Measurements from ENCODE around the gene SPACDR.

SPACDR gene

DNA sequence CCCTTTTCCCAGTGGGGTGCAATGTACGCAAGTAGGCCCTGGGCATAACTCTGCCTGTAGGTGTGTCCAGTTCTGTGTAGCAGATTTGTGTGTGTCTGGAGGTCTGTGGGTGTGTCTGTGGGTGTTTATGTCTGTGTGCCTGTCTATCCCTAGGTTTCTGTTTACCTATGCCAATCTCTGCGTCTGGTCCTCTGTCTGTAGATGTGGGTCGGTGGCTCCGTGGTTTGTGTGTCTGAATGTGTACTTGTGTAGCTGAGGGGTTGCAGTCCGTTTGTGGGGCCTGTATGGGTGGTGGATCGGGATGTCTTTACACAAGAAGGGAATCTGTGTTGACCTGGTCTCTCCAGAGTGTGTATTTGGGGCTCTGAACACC lies 20.6 kb upstream of the SPACDR start:
- DNase-seq = no peak

DNA sequence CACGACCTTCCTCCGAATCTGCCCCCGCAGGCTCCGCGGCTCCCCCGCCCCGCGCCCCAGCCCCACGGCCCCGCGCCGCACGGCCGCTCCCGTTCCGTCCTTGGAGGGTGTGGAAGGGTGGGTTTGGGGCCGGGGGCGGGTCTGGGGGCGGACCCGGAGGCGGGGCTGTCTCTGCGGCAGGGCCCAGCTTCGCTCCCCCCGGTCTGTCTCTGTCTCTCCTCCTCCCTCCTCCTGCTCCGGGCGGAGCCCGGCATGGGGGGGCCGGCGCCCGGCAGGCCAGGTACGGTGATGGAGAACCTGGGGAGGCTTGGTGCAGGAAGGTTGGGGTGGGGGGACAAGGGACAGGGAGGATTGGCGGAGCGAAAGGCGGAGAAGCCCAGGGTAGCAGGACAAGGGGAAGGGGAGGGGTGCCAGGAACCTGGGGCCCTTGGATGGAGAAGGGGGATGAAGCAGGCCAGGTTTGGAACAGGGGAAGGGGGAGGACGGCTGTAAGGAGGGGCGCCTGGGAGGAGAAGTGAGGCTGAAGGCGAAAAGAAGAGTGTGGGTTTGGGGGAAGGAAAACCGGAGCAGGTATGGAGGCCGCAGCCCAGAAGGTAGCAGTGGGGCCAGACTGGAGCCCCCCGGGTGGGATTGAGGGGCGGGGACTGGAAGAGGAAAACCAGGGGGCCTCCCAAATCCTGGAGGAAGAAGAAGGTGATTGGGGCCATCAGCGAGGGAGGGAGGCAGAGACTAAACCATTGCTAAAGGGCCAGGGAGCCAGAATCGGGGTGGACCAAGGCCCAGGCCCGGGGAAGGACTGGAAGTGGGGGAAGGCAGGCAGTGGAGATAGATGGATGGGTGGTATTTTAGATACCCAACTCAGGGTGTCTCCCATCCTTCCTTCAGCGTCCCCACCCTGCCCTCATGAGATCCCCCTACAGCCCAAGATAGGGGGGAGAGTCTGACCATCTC lies 19.9 kb upstream of the SPACDR start, which contains the start of gene NYAP1:
Gene NYAP1, plus strand, starts transcription at position 206 of the 951 bp plus-strand sequence. CDS start 1,385 bp downstream, outside the sequence.
- DNase-seq = peak; percentile 5 to 41

DNA sequence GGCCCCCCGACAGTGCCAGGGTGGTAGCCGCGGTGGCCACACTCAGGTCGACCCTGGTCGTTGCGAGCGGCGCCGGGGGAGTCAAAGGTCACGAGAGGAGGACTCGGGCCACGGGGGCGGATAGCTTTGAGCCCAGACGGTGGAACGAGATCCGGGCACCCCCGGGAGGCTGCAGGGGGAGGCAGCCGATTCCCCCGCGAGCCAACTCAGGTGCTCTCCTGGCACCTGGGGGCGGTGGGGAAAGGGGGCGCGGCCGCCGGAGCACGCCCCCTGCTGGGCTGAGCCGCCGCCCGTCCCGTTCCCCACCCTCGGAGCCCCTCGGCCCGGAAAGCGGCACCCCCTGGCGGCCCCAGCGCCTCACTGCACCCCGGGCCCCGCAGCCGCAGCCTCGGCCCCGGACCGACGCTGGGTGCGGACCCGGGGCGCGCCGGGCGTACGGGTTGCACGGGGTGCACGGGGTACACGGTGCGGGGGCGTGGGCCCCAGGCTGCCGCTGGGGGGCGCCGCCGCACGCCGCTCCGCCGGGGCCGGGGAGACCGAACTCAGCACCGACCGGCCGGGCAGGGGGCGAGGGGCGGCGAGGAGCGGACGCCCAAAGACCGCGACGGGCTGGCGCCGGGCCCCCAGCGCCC lies 19.1 kb upstream of the SPACDR start:
- DNase-seq = no peak

DNA sequence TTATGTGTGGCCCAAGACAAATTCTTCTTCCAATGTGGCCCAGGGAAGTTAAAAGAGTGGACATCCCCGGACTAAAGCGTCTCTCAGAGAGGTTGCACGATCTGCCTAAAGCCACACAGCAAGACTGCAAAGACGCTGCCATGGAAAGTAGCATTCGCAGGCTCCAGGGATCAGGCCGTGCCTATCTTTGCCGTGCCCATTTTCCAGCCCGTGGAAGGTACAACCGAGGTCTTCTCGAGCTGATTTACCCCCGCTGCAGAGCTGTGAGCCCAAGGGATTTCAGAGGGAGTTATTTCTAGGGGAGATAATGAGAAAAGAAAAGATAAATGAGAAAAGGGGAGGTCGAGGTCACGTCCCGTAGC lies 18.6 kb upstream of the SPACDR start:
- no peak for DNase-seq

DNA sequence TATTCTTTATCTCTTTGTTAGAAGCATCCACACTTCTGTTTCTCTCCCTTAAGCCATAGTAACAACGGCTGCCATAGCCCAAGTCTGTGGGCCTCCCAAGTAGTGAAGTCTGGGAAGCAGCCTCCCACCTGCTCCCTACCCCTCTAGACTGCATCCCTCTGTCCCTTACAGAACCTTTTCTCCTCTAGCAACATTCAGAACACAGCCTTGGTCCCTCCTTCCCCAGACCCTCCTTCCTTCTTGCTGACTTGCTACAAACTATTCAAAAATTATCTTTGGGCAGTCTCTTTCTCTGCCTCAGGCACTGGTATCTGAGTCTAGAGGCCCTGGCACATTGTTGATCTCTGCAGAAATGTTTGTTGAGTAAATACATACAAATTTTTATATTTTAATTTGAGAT lies 17.4 kb upstream of the SPACDR start:
- no peak for DNase-seq

DNA sequence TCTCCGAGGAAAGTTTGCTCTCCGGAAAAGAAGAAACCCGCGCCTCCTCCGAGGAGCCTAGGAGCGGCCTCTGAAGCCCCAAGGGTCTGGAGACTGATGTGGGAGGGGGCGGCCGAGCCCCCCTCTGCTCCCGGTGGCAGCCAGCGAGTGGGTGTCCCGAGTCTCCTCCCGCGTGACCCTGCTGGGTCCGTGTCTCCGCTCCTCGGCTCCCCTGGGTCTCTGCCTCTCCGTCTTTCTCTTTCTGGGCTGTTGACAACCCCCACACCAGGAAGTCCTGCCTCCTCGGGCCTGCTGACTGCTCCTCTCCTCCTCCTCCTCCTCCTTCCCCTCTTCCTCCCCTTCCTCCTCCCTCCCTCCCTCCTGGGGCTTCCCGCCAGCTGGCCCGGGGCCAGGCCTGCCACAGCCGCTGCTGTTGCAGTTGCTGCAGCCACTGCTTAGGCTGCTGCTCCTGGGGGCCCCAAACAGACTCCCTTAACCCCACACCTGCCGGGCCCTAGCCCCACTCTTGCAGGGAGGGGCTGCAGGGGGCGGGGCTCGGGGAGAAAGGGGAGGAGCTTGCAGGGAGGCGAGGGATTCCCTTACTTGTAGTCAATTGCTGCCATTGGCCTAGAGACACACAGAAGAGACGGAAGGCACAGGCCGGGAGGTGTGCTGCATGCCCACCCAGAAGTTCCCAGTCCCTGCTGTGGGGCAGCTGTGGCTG lies 15.0 kb upstream of the SPACDR start, which contains the start of gene TSC22D4:
Gene TSC22D4, minus strand, starts transcription at position 257 of the 703 bp plus-strand sequence. CDS start 1,176 bp downstream, outside the sequence.
- peak; percentile 49 to 78 for DNase-seq

DNA sequence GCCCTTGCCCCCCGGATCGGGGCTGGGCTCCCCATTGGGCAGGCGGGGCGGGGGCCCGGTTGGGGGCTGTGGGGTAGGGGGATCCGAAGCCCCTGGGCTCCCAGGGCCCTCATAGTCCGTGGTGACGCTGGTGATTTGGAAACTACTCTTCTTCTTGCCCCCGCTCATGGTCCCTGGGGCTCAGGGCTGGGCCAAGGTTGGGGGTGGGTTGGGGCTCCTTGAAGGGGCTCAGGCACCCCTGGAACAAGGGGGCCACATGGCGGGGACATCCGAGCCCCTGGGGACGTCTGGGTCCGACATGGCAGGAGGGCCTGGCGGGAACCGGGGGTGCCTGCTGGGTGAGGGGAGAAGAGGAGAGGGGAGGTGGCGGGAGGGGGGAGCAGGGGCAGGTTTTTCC lies 13.8 kb upstream of the SPACDR start:
- DNase-seq = no peak

DNA sequence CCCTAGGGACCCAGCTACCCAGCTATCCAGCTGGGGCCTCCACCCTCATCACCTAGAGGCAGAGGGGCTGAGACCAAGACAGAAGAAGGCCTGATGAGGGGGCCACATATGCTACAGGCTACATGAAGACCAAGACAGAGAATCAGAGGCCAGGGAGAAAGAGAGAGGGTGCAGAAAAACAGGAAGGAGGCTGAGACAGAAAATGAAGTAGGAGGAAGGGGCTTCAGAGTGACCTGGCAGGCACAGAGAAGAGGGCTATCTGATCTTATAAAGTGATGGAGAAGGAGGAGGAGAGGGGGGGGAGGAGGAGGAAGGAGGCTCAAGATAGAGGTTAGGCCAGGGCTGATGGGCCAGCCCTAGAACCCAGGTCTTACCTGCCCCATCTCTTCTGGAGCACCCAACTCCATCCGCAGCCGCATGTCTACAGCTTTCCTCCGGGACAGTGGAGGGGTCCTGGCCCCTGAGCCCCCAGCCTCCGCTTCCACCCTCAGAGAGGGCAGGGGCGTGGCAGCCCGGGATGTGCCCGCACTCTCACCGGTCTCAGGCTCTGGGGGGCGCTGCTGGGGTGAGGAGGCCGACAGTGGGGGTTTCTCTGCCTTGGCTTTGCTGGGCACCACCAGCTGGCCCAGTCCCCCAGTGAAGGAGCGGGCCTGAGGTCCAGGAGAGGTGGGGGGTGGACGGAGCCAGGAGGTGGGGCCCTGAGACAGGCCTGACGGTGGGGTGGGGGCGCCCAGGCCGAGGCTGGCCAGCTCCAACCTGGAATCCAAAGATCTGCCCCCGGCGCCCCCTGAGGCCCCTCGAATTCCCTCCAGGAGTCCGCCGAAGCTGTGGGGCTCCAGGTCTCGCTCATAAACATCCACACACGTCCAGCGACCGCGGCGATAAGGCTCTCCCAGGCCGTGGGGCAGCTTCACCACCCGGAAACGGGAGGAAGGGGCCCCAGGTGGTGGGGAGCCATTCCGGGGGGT lies 13.1 kb upstream of the SPACDR start:
- no peak for DNase-seq

DNA sequence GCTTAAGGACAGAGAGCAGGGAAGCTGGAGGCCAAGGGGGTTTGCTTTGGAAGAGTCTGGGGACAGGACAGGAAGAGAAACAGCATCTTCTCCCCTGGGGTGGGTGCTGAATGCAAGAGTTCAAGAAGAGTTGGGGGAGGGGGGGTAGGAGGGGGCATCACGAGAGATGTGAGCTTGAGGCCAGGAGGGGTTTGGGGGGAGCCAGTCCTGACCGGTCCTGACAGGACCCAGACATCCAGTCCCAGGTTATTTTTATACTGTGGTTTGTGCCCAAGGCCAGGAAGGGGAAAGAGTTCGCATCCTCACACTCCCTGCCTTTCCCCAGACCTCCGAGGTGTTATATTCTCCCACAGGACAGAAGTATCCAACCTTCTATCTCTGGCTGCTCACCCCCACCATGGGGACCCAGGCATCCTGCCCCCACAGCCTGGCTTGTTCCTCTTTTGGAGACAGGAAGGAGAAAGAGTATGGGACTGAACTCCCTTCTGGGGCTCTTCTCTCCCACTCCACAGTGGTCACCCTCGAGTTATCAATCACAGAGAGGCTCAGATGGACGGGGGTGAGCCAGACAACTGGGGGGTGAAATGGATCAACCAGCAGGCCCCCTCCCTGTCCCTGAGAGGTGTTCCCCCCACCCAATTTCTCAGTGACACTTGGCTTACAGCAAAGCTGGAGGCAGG lies 12.2 kb upstream of the SPACDR start:
- DNase-seq = no peak

DNA sequence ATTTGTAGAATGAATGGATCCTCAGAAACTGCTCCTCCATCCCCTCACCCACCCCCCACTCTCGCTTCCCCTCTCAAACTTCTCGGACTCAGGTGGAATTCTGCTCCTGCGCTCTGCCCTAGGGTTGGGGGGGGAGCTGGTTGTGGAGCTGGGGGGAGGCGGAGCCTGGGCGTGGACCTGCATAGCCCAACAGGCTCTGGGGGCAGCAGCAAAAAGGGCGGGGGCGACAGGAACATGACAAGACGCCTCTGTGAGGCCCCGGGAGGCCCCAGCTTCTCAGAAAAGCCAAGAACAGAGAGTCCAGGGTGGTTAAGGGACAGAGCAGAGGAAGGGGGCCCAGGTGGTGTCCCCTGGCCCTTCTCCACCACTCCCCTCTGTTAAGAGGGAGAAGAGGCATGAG lies 11.5 kb upstream of the SPACDR start:
- DNase-seq = no peak

DNA sequence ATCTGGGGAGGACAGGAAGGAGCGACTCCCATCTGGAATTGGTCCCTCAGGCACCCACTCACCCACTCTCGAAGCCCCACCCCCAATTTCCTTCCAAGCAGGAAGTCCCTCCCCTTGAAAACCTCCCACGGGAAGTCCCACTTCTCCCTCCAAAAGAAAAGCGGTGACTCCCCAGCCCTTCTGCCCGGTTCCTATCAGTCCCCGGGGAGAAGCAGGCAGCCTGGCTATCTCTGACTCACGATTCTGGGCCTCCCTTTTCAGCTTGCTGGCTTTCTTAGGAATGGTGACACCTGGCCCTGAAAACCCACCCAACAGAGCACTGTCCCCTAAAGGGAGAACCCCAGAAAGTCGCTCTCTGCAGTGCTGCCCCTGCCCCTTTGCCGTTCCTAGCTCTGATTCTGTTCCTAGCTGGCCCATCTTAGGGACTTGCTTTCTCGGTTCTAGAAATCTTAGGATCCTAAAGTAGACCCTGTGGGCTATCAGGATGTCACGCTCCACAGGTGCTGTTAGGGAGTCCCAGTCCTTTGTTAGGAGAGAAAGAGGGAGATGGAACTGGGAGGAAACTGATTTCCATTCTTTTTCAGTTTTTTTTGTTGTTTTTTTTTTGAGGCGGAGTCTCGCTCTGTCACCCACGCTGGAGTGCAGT lies 8.9 kb upstream of the SPACDR start:
- no peak for DNase-seq

DNA sequence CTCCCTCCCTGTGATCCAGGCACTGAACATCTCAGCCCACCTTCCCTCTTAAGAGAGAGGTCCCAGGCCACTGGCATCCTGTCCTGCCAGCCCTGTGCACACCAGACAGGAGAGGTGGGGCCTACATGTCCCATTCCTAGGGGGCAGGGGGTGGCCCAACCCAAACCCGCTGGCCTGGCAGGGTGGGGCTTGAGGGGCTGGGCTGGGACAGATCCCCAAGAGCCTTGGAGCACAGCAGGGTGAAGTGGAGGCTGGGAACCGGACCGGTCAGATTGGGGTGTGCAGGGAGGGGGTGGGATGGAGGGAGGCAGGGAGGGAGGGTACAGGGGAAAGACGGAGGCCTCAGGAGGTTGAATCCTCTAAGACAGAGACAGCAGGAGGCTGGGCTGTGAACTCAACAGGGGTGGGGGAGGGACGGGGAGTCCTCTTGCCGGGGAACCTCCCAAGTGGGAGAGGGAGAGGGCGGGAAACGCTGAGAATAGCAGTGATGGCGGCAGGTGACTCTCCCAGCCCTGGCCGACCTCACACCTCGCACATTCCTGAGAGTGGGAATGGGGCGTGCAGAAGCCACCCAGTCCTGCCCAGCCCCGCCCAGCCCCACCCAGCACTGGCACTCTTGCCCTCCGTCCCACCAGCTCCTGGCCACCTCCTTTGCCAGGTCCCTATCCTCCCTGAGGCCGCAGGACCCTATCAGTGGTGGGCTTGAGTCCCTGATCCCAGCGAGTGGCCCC lies 8.2 kb upstream of the SPACDR start:
- no peak for DNase-seq

DNA sequence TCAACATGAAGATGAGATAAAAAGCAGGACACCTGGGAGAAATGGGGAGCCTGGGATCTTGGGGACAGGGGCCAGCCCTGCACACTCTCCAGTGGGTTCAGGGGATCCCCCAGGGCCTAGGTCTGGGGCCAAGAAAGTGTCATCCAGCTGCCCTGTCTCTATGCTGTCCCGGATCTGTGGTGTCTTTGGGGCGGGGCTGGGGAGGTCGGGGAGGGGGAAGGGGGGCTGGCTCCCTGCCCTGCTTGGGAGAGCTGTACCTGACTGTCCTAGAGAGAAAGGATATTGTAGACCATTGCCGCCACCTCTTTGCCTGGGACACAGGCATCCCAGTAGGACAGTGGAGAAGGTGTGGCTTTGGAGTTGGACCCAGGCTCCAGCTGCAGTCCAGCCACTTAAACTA lies 7.0 kb upstream of the SPACDR start:
- DNase-seq = no peak

DNA sequence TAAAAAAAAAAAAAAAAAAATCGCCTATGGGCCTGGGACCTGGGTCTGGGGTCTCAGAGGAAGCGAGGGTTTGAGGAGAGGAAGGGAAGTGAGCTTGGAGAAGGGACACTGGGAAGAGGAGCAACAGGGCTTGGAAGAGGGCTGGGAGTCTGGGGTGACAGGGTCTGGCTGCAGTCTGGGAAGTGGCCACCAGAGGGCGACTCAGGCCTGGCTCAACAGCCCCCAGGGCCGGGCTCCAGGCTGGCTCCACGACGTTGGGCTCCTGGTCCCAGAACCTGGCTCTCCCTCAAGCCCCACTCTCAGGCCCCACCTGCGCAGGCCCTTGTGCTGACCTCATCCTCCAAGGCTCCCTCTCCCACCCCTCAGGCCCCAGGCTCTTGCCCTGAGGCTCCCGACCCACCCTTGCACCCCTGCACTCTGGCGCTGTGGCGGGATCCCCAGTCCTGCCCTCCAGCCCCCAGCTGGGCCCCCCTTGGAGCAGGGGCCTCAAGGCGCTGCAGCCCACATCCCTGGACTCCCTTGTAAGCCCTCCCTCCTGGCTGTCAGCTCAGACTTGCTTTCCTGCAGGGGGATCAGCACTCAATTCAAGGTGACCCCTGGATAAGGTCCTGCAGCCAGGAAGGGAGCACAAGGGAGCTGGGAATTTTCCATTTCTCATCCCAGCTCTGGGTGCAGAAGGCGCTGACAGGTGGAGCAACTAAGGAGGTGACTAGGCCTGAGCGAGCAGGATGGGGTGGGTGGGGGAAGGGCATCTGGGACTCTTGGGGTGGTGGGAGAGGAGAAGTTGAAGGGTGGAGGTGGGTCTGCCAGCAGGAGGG lies 5.4 kb upstream of the SPACDR start:
- DNase-seq = peak; percentile 13 to 74

DNA sequence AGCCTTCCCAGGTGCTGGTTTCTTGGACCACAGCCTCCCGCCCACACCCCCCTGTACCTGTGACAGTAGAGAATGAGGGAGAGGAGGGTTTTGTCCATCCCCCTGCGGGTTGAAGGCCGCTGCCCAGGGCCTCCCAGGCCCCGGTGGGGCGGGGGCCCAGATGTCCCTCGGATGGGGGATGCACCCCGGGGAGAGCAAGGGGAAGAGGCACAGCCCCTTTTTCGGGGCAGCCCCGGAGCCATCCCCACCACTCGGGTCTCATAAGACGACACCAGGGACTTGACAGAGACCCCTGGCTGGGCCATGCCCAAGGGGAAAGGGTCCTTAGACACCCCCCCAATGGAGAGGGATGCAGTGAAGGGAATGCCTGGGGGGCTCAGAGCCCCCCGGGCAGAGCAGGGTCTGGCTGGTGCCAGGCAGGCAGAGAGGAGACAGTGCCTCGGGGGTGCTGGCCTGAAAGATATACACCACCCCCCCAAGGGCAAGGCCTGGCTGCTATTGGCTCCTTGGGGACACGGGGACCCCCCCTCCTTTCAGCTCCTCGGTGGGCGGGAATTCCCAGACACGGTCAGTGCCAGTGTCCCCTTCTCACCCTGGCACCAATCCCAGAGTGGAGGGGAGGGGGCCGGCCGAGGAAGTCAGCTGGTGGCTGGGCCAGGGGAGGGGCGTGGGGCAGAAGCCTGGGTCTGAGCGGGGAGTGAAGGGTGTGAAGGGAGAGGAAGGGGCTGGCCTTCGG lies 3.7 kb upstream of the SPACDR start:
- DNase-seq = no peak

DNA sequence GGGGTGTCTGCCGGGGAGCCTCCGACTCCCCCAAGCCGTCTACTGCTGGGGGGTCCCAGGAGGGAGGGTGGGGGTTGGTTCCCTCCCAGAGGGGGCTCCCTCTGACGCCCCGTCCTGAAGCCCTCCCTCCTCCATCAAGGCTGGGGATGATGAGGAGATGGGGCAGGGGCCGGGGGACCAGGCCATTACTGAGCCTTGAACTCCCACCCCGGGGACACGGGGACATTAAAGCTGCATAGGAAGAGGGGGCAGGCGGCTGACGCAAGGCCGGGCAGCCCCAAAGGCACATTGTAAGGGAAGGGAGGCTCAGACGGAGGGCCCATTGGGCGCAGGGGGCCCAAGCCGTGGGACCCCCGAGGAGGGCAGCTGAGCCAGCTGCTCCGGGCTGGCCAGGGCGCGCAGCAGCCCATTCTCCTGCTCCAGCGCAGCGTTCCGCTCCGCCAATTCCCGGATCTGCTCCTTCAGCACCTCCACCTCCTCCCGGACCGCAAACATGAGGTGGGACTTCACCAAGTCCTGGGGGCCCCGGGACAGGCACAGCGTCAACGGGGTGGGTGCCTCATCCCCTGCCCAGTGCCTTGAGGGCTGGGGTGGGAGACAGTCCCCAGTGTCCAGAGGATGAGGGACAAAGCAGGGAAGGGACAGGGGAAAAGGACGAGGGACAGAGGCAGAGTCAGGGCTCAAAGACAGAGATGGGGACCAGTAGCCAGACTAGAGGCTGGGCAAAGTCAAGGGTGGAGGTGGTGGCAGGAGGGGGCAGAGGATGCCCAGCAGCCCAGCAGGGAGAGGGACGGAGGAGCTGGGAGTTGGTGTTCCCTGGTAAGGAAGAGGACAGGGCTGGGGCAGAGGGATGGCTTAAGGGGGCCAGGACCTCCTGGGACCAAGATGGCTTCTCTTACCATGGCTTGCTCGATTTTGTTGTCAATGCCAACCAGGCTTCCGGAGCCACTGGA lies 2.9 kb upstream of the SPACDR start:
- no peak for DNase-seq

DNA sequence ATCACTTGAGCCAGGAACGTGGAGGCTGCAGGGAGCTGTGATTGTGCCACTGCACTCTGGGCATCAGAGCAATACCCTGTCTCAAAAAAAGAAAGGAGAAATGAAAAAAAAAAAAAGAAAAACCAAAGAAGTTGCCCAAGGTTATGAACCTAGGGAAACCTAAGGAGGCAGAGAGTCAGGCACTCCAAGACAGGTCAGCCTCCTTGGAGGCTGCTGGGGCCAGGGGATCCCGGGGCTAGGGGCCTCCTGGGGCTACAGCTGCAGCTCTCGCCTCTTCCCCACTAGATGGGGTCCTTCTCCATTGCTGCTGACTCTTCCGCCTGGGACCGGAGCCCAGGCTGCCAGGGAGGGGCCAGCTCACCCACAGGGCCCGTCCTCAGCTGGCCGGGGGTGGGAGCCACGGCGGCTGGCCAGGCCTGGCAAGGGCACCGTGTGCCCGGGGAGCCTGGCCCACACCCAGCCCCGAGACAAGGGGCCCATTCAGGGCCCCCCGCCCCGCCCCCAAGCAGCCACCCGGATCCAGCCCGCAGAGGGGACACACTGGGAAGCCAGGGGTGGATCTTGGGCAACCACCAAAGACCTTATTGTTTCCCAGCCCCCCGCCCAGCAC lies 1.7 kb upstream of the SPACDR start:
- DNase-seq = peak; percentile 4 to 74
